Right atrium auricular region (tissue), 2 donors: ENCODE results near the gene FBLN2. TPM values are rescaled to one million over a fixed set of nuclear protein-coding genes. Genes with fewer than 3 reads are reported as not detected.

Experiments
- DNase-seq: peaks from one replicate; pipeline ENCODE4 v3.0.0-alpha.2; 2019; ENCODE audit warnings: low spot score
- H3K27ac ChIP-seq, 2 donors: fragments of 200-600 bp; sonication (generic); 1 replicate in 1 of 2; 2 replicates in 1 of 2; pipeline ENCODE4 v1.5.1; 2016 to 2019
- H3K27me3 ChIP-seq, 2 donors: fragments of 200-600 bp; sonication (generic); one replicate each; pipeline versions ENCODE4 v1.5.1 to v1.6.0; 2017 to 2019
- H3K36me3 ChIP-seq: fragments of 200-600 bp; sonication (generic); one replicate; pipeline ENCODE4 v1.5.1; 2016
- H3K4me1 ChIP-seq, 2 donors: fragments of 200-600 bp; sonication (generic); one replicate each; pipeline versions ENCODE4 v1.5.1 to v1.6.0; 2017 to 2019
- H3K4me3 ChIP-seq, 2 donors: fragments of 200-600 bp; sonication (generic); 1 replicate in 1 of 2; 2 replicates in 1 of 2; pipeline ENCODE4 v1.5.1; 2017 to 2019; ENCODE audit warnings: mild to moderate bottlenecking in 1 of 2, moderate library complexity in 1 of 2
- H3K9me3 ChIP-seq, 2 donors: fragments of 200-600 bp; sonication (generic); one replicate each; pipeline ENCODE4 v1.5.1; 2019
- CTCF ChIP-seq, 2 donors: fragments of 200-600 bp; sonication (generic); IDR thresholded peaks; one replicate each; pipeline ENCODE4 v1.5.1; 2019; ENCODE audit warnings: antibody characterized with exemption in 2 of 2
- total RNA-seq, 2 donors: library from RNA; depleted of rRNA; stranded (reverse); fragments of >200 nt; gene quantifications; one replicate each; pipeline ENCODE4 v1.1.0, GENCODE V29; 2016

The FBLN2 gene
- total RNA-seq, 2 donors from 2014 or later = 122 to 185 TPM

DNA sequence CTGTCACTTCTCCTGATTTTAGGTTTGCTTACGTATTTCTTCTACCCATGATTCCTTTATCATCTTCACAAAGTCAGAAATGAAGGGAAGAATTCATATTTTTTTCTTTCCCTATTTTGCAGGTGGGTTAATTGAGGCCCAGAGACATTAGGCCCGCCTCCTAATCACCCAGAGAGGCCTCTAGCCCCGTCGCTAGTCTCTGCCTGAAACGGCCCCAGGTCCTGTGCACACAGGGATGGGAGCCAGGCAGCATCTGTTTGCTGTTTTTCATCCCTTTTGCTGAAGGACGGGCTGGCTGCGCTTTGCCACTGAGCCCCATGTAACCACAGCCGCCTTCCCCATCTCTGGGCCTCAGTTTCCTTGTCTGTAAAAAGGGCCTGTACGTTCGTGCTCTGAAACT is 135.9 kb downstream of the FBLN2 start:
- Histone ChIP-seq H3K27me3 (no peaks in the 10 kb centered on the region), H3K36me3 (no peaks in the 10 kb centered on the region), H3K9me3 (no peaks in the 10 kb centered on the region), H3K4me3 (no peak overlapping the region), H3K27ac (no peak overlapping the region), H3K4me1 (no peaks in the 10 kb centered on the region)
- no peak for TF ChIP-seq CTCF (IDR thresholded peaks at IDR 0.05)
- no peak for DNase-seq

DNA sequence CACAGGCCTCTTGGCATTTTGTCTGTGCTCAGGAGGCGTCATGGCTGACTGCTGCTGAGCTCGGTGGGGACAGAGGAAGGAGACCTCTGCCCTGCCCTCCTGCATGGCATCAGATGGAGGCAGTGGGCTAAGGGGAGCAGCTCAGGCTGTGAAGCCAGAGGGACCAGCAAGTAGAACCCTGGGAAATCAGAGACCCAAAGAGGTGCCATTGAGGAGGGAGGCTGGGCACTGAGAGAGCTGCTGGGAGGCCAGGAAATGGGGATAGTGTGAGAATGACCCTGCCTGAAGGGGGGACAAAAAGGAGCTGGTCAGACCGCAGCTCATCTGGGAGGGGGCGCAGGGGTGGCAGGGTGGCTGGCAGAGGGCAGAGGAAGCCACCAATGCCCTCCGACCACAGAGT is 136.8 kb downstream of the FBLN2 start:
- no peak overlapping the region for H3K27ac ChIP-seq
- no peak overlapping the region for H3K4me3 ChIP-seq
- no peak for DNase-seq
- H3K9me3 ChIP-seq = no peaks in the 10 kb centered on the region
- H3K27me3 ChIP-seq = no peaks in the 10 kb centered on the region
- no peaks in the 10 kb centered on the region for H3K4me1 ChIP-seq
- no peaks in the 10 kb centered on the region for H3K36me3 ChIP-seq
- TF ChIP-seq CTCF (IDR thresholded peaks at IDR 0.05) = no peak

DNA sequence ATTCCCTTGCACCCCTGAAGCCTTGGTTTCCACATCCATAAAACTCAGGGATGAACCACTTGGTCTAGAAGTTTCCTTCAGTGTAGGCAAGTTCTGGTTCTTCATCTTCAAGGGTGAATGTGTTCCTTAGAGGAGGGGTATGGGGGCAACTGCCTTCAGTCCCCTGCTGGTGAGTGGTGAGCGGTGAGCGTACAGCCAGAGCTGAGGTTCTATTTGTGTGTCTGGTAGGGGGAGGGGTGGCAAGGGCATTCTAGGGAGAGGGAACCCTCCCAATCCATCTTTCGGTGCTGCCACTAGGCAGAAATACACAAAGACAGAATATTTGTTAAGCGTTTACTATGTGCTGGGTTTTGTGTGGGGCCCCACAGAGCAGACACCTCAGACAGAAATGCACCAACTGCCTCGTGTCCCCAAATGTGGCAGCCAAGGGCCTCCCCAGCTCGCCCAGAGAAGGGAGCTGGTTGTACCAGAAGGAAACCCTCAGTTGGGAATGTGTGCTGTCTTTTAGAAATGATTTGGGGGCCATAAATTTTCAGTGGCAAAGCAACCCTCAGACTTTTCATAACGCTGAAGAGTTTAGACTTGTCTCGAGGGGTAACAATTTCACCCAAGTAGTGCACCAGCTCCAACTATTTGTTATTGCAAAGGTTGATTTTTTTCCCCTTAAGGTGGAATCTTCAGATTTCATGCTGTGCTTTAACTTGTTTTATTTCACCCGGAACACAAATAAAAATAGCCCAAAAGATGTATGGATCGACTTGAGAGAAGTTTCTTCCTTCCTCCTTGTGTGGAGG is 137.6 kb downstream of the FBLN2 start:
- H3K27me3 ChIP-seq = no peaks in the 10 kb centered on the region
- no peak overlapping the region for H3K4me3 ChIP-seq
- no peaks in the 10 kb centered on the region for H3K9me3 ChIP-seq
- no peak for DNase-seq
- H3K4me1 ChIP-seq = no peaks in the 10 kb centered on the region
- no peak overlapping the region for H3K27ac ChIP-seq
- TF ChIP-seq CTCF (IDR thresholded peaks at IDR 0.05) = no peak
- no peaks in the 10 kb centered on the region for H3K36me3 ChIP-seq

GRCh38 chr3:13687517-13687943 is 138.6 kb downstream of the FBLN2 start:
- Histone ChIP-seq H3K9me3 (no peaks in the 10 kb centered on the region), H3K27ac (no peak overlapping the region), H3K4me3 (no peak overlapping the region), H3K4me1 (no peaks in the 10 kb centered on the region), H3K27me3 (no peaks in the 10 kb centered on the region), H3K36me3 (no peaks in the 10 kb centered on the region)
- TF ChIP-seq CTCF (IDR thresholded peaks at IDR 0.05) = no peak
- DNase-seq = no peak

Other genes starting within 250 kb of the FBLN2 start
- 1 to 10 TPM; 4.4 to 4.5 TPM for gene NUP210, start 128.8 kb upstream of the FBLN2 start, total RNA-seq
- 10 to 100 TPM; 30.6 to 30.7 TPM for gene HDAC11, start 68.8 kb upstream of the FBLN2 start, total RNA-seq